Peyer's patch (tissue), 4 donors: ENCODE results near the gene ATP6V0A4. TPM values are rescaled to one million over a fixed set of nuclear protein-coding genes. Genes with fewer than 3 reads are reported as not detected.
"Not testable (repeated sequence)": the region's sequence is repeated elsewhere in the genome, so short reads cannot be mapped to it uniquely, and the experiment has no call there.

Experiments
- DNase-seq, 3 donors: peaks; one replicate each; pipeline ENCODE4 v3.0.0-alpha.2; 2017 to 2019
- H3K27ac ChIP-seq, 4 donors: fragments of 200-600 bp; sonication (generic); one replicate each; pipeline ENCODE4 v1.5.1; 2016 to 2019
- H3K27me3 ChIP-seq, 2 donors: fragments of 200-600 bp; sonication (generic); one replicate each; pipeline ENCODE4 v1.5.1; 2019
- H3K36me3 ChIP-seq, 3 donors: fragments of 200-600 bp; sonication (generic); one replicate each; pipeline ENCODE4 v1.5.1; 2016 to 2019
- H3K4me1 ChIP-seq, 4 donors: fragments of 200-600 bp; sonication (generic); one replicate each; pipeline ENCODE4 v1.5.1; 2016 to 2019
- H3K4me3 ChIP-seq, 4 donors: fragments of 200-600 bp; sonication (generic); 1 replicate in 3 of 4; 2 replicates in 1 of 4; pipeline ENCODE4 v1.5.1; 2016 to 2019; ENCODE audit warnings: mild to moderate bottlenecking in 1 of 4
- H3K9me3 ChIP-seq, 4 donors: fragments of 200-600 bp; sonication (generic); one replicate each; pipeline ENCODE4 v1.5.1; 2016 to 2019; ENCODE audit warnings: mild to moderate bottlenecking in 1 of 4
- CTCF ChIP-seq, 6 experiments: fragments of 450-650 bp in 4 of 6; fragments of 200-600 bp in 2 of 6; sonication (generic) in 1 of 6; IDR thresholded peaks; one replicate each; pipeline ENCODE4 v1.5.1; 2017 to 2019; ENCODE audit warnings: antibody characterized with exemption in 6 of 6, mild to moderate bottlenecking in 3 of 6, moderate library complexity in 1 of 6
- POLR2A ChIP-seq, 2 donors: fragments of 450-650 bp; IDR thresholded peaks; one replicate each; pipeline ENCODE4 v1.5.1; 2017; ENCODE audit warnings: antibody characterized with exemption in 2 of 2, mild to moderate bottlenecking in 2 of 2, moderate library complexity in 2 of 2
- total RNA-seq, 4 donors: library from RNA; depleted of rRNA; stranded (reverse); fragments of >200 nt; gene quantifications; one replicate each; pipeline ENCODE4 v1.1.0, GENCODE V29; 2016

Gene ATP6V0A4
- total RNA-seq, 4 donors from 2014 or later: 0.66 TPM; not detected in 3

DNA sequence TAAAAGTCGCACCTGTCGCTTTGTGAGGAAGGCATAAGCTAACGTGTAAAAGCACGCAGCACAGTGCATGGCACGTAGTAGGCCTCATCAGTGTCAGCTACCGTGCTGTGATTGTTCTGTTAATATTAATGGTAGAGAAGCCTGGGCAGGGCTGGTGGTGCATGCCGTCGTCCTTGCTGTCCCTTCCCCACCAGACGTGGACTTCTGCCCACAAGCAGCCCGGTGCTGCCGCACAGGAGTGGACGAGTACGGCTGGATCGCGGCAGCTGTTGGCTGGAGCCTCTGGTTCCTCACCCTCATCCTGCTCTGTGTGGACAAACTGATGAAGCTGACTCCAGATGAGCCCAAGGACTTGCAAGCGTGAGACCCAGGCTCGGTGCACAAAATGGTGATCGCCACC lies 4.7 kb upstream of the ATP6V0A4 start:
- Histone ChIP-seq H3K4me3 (no peak overlapping the region), H3K36me3 (no peaks in the 10 kb centered on the region), H3K4me1 (peaks cover 0 to 3% (median 0%) of the 10 kb centered on the region in 4 donors), H3K27me3 (no peaks in the 10 kb centered on the region), H3K27ac (no peak overlapping the region), H3K9me3 (no peaks in the 10 kb centered on the region)
- no peak for DNase-seq
- TF ChIP-seq POLR2A (IDR thresholded peaks at IDR 0.05) (no peak), CTCF (IDR thresholded peaks at IDR 0.05) (no peak)

GRCh38 chr7:138801256-138801655 lies 3.3 kb upstream of the ATP6V0A4 start:
- Histone ChIP-seq H3K27me3 (no peaks in the 10 kb centered on the region), H3K9me3 (no peaks in the 10 kb centered on the region), H3K27ac (no peak overlapping the region), H3K4me1 (peaks cover 0 to 3% (median 0%) of the 10 kb centered on the region in 4 donors), H3K4me3 (no peak overlapping the region), H3K36me3 (no peaks in the 10 kb centered on the region)
- no peak for TF ChIP-seq CTCF (IDR thresholded peaks at IDR 0.05)
- TF ChIP-seq POLR2A (IDR thresholded peaks at IDR 0.05): no peak
- no peak for DNase-seq

DNA sequence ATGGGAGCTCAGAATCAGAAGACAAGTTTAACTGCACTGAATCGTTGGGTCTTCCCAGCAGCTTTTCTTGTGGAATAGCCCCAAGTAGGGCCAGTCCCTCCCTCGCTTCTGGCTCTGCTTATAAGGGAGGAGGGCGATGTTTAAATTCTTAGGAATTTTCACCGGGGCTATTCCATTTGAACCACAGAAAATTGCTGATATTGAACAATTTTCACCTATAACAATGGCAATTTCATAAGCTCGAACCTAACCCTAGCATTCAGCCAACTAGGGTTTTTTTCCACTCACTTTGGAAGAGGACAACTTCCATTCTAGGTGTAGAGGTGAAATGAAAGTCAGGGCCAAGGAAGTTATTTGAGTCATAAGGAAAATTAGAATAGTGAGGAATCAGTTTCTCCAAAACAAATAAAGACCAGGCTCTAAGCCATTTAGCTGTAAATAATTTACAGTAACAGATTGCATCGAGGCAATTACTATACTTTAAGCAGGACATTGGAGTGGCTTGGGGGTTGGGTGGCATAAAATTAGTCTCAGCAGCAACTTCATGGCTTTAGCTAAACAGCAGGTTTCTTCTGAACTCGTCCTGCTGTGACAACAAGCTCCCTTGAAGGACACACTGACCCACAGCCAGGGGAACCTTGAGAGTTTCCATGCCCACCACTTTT lies 1.5 kb upstream of the ATP6V0A4 start:
- DNase-seq: no peak
- H3K4me1 ChIP-seq: peaks cover 0 to 3% (median 0%) of the 10 kb centered on the region in 4 donors
- no peaks in the 10 kb centered on the region for H3K27me3 ChIP-seq
- no peak for TF ChIP-seq CTCF (IDR thresholded peaks at IDR 0.05)
- no peak for TF ChIP-seq POLR2A (IDR thresholded peaks at IDR 0.05)
- H3K9me3 ChIP-seq: no peaks in the 10 kb centered on the region
- H3K36me3 ChIP-seq: no peaks in the 10 kb centered on the region
- H3K4me3 ChIP-seq: no peak overlapping the region
- H3K27ac ChIP-seq: peak overlapping the region in 2 of 4 donors; percentile 26 to 77

GRCh38 chr7:138798836-138799235 lies 840 bp upstream of the ATP6V0A4 start:
- Histone ChIP-seq H3K27me3 (no peaks in the 10 kb centered on the region), H3K36me3 (no peaks in the 10 kb centered on the region), H3K4me3 (no peak overlapping the region), H3K9me3 (no peaks in the 10 kb centered on the region), H3K27ac (peak overlapping the region in 2 of 4 donors; percentile 26 to 77), H3K4me1 (peaks cover 0 to 3% (median 0%) of the 10 kb centered on the region in 4 donors)
- TF ChIP-seq CTCF (IDR thresholded peaks at IDR 0.05) (no peak), POLR2A (IDR thresholded peaks at IDR 0.05) (no peak)
- peak in 2 of 3 donors; percentile 51 to 68 for DNase-seq

- H3K4me1 ChIP-seq, H3K36me3 ChIP-seq, H3K4me3 ChIP-seq, DNase-seq, H3K9me3 ChIP-seq, H3K27me3 ChIP-seq, H3K27ac ChIP-seq: not testable (repeated sequence)
Observed at GRCh38 chr7:138797046-138797445, 950 bp downstream of the ATP6V0A4 start.

DNA sequence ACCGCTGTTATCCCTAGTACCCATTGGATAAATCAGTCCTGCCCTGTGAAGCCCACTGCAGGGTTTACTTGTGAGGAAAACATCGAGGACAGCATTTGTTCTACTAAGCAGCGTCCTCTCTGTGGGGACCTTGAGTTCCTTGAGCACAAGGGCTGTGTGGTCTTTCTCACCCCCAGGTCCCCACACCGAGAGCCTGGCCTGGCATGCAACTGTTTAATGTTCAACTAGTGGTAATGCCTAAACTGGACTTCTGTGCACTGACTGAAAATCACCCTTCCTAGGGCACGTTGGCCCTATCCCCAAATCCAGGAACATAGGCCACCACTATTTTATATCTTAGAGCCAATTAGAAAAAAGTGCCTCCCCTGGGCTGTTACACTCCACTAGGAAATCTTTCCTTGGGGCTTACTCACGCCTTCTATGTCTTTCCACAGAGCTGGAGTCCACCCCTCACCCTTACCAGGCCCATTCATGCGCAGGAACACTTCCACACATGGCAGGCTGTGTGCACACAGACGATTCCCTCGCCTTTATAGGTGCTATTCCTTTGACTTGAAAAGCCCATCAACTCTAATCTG lies 1.9 kb downstream of the ATP6V0A4 start:
- no peak for TF ChIP-seq CTCF (IDR thresholded peaks at IDR 0.05)
- TF ChIP-seq POLR2A (IDR thresholded peaks at IDR 0.05): no peak
- H3K9me3 ChIP-seq: no peaks in the 10 kb centered on the region
- H3K36me3 ChIP-seq: no peaks in the 10 kb centered on the region
- no peaks in the 10 kb centered on the region for H3K27me3 ChIP-seq
- no peak overlapping the region for H3K27ac ChIP-seq
- H3K4me1 ChIP-seq: peaks cover 0 to 3% (median 0%) of the 10 kb centered on the region in 4 donors
- H3K4me3 ChIP-seq: no peak overlapping the region
- DNase-seq: no peak
